Glutamatergic neuron (in vitro differentiated cells): Measurements from ENCODE around the gene LSM7. TPM values are rescaled to one million over a fixed set of nuclear protein-coding genes. Genes with fewer than 3 reads are reported as not detected.
A peak's percentile ranks its signal among the peaks of the same experiment; 100 is the strongest.

Source experiments
- DNase-seq: peaks from one replicate; pipeline ENCODE4 v3.0.0; 2022
- H3K27ac Mint-ChIP-seq: one replicate; pipeline ENCODE4 v1.8.0; 2020; ENCODE audit warnings: mild to moderate bottlenecking, mixed read lengths, inconsistent platforms; ENCODE audit not compliant: unreplicated experiment
- H3K27me3 Mint-ChIP-seq: one replicate; pipeline ENCODE4 v1.8.0; 2020; ENCODE audit warnings: mild to moderate bottlenecking, moderate library complexity, mixed read lengths, inconsistent platforms; ENCODE audit not compliant: unreplicated experiment
- H3K36me3 Mint-ChIP-seq: one replicate; pipeline ENCODE4 v1.8.0; 2020; ENCODE audit warnings: mild to moderate bottlenecking, mixed read lengths, inconsistent platforms; ENCODE audit not compliant: unreplicated experiment
- H3K4me1 Mint-ChIP-seq: one replicate; pipeline ENCODE4 v1.8.0; 2020; ENCODE audit warnings: mild to moderate bottlenecking, low read depth, mixed read lengths, inconsistent platforms; ENCODE audit not compliant: unreplicated experiment
- H3K4me3 Mint-ChIP-seq: one replicate; pipeline ENCODE4 v1.8.0; 2020; ENCODE audit warnings: mild to moderate bottlenecking, mixed read lengths, inconsistent platforms; ENCODE audit not compliant: unreplicated experiment
- H3K9me3 Mint-ChIP-seq: one replicate; pipeline ENCODE4 v1.8.0; 2020; ENCODE audit warnings: mild to moderate bottlenecking, moderate library complexity, mixed read lengths, inconsistent platforms; ENCODE audit not compliant: unreplicated experiment
- total RNA-seq: library from RNA; stranded (reverse); fragmentation: NEBNext Ultra II Directional; extraction: Animal tissue kit (Norgen Biotek cat#: 25700); gene quantifications from one replicate; pipeline ENCODE4 v1.2.1, GENCODE V29; 2021; ENCODE audit not compliant: unreplicated experiment
- TF ChIP-seq, protein P1 (sequence below): fragments of 200-600 bp; sonication (generic); IDR thresholded peaks from one replicate; pipeline ENCODE4 v1.5.0; 2021; ENCODE audit not compliant: partially characterized antibody, unreplicated experiment

LSM7 gene
- total RNA-seq, 1 donor from 2014 or later, result 105 TPM

DNA sequence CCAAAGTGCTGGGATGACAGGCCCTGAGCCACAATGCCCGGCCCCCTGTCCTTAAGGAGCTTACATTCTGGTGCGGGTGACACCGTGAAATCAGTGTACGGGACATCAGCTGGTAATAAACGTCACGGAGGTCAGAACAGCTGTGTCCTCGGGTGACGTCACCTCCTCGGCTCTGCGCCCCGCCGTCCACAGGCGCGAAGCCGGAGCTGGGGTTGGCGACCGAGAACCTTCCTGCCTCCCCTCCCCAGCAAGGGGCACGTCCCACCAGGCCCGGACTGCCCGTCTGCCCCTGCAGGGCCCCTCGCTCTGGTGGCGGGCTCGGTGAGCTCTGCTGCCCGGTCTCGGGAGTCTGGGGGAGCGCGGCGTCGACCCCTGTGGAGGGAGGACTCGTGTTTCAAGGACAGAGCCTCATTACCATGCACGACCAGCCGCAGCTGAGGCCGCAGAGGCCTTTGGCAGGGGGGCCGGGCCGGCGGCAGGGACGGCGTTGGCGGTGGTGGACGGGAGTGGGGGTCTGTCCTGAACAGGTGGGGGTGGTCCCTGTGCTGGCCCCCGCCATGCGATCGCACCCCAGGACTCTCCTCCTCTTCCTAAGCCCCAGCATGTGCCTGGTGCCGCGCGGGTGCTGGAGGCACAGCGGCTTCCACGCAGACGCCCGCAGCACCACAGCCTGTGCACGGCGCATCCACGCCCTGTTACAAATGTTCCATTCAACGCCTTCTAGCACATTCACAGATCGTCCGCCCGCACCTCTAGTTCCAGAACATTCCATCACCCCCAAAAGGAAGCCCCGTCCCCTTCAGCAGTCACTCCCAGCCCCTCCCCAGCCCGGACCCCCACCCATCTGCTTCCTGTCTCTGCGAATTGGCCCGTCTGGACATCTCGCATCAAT lies 25.8 kb downstream of the LSM7 start:
- Mint-ChIP-seq H3K9me3 (peaks cover 2% of the 10 kb centered on the region), H3K4me3 (peak overlapping the region; percentile 55), H3K27me3 (peaks cover 9% of the 10 kb centered on the region), H3K27ac (no peak overlapping the region), H3K4me1 (peaks cover 7% of the 10 kb centered on the region), H3K36me3 (no peaks in the 10 kb centered on the region)
- peak; percentile 50 for DNase-seq
- TF ChIP-seq, protein P1, sequence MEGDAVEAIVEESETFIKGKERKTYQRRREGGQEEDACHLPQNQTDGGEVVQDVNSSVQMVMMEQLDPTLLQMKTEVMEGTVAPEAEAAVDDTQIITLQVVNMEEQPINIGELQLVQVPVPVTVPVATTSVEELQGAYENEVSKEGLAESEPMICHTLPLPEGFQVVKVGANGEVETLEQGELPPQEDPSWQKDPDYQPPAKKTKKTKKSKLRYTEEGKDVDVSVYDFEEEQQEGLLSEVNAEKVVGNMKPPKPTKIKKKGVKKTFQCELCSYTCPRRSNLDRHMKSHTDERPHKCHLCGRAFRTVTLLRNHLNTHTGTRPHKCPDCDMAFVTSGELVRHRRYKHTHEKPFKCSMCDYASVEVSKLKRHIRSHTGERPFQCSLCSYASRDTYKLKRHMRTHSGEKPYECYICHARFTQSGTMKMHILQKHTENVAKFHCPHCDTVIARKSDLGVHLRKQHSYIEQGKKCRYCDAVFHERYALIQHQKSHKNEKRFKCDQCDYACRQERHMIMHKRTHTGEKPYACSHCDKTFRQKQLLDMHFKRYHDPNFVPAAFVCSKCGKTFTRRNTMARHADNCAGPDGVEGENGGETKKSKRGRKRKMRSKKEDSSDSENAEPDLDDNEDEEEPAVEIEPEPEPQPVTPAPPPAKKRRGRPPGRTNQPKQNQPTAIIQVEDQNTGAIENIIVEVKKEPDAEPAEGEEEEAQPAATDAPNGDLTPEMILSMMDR, result no peak

GRCh38 chr19:2300533-2300932 lies 27.9 kb downstream of the LSM7 start:
- TF ChIP-seq, protein P1, result no peak
- H3K27me3 Mint-ChIP-seq, result peaks cover 9% of the 10 kb centered on the region
- H3K27ac Mint-ChIP-seq, result no peak overlapping the region
- H3K4me1 Mint-ChIP-seq, result peaks cover 3% of the 10 kb centered on the region
- H3K36me3 Mint-ChIP-seq, result no peaks in the 10 kb centered on the region
- no peak for DNase-seq
- peaks cover 2% of the 10 kb centered on the region for H3K9me3 Mint-ChIP-seq
- no peak overlapping the region for H3K4me3 Mint-ChIP-seq

DNA sequence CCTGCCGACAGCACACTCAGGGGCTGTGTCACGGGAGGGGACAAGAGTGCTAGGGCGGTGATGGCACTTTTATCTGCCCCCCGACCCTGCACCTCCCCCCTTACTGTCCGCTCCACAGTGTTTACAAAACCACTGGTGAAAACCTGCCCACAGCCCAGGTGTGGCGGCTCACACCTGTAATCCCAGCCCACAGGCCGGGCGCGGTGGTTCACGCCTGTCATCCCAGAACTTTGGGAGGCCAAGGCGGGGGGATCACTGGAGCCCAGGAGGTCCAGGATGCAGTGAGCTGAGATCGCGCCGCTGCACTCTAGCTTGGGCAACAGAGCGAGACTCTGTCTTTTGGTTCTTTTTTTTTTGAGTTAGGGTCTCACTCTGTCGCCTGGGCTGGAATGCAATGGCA lies 32.2 kb downstream of the LSM7 start:
- Mint-ChIP-seq H3K9me3 (peaks cover 2% of the 10 kb centered on the region), H3K4me1 (peaks cover 6% of the 10 kb centered on the region)

DNA sequence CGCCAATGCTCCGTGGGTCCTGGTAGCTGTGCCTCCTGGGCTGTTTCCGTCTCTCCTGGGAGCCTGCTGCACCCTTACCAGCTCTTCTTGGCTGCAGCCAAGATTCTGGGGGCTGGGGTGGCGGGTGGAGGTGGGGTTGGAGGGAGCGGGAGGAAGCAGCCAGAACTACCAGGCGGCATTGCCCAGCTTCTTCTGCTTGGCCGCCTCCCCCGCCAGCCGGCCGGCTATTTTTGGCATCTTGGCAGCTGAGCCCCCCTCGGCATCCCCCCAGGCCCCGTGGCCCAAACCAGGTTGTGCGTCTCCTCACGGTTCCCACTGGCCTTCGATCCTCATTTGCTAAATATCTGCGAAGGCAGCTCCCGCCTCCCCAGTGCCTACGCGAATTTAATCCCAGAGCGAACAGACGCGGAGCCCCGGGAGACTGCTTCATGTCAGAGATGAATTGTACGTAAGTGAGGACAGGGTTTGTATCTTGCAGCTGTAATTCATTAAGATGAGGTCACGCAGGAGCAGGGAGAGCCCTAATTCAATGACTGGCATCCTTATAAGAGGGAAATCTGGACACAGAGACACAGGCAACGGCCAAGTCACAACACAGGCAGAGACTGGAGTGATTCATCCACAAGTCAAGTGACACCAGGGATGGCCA lies 33.6 kb downstream of the LSM7 start:
- Mint-ChIP-seq H3K4me1 (peaks cover 5% of the 10 kb centered on the region), H3K27ac (no peak overlapping the region), H3K27me3 (peaks cover 5% of the 10 kb centered on the region), H3K36me3 (no peaks in the 10 kb centered on the region), H3K9me3 (peaks cover 2% of the 10 kb centered on the region), H3K4me3 (peak overlapping the region; percentile 63)
- peak; percentile 54 for DNase-seq
- TF ChIP-seq, protein P1, result no peak

More for the DNA sequence above, 32.2 kb downstream of the LSM7 start:
- TF ChIP-seq, protein P1, result no peak
- peaks cover 5% of the 10 kb centered on the region for H3K27me3 Mint-ChIP-seq
- no peak for DNase-seq
- H3K4me3 Mint-ChIP-seq, result no peak overlapping the region
- no peak overlapping the region for H3K27ac Mint-ChIP-seq
- no peaks in the 10 kb centered on the region for H3K36me3 Mint-ChIP-seq
